Stimulated activated CD4-positive, alpha-beta T cell treated with anti-CD3 and anti-CD28 coated beads, Interleukin-2, amount 100 ng/mL, for 4 hours (primary cell): ENCODE results near the gene LHFPL6.
"Not testable (repeated sequence)": the region's sequence is repeated elsewhere in the genome, so short reads cannot be mapped to it uniquely, and the experiment has no call there.

Experiments
- DNase-seq: peaks from one replicate; pipeline ENCODE4 v3.0.0-alpha.2; 2020; ENCODE audit warnings: low read depth

LHFPL6 gene

DNA sequence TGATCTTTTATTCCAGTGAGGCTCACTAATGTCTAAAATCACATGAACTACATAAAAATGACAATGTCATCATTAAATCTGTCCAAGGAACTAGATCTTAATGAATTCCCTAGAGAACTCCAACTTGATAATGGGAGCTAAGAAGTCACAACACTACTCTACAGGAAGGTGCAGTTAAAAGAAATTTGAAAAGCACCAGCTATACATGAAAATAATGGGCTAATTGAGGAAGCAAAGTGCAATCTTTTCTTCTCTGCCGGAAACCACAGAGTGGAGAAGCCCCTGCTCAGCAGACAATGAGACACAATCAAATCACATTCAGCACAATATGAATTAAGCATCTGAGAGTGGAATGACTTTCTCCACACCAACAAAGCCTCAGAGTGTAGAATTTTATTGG, 261.7 kb downstream of the LHFPL6 start:
- DNase-seq = no peak

DNA sequence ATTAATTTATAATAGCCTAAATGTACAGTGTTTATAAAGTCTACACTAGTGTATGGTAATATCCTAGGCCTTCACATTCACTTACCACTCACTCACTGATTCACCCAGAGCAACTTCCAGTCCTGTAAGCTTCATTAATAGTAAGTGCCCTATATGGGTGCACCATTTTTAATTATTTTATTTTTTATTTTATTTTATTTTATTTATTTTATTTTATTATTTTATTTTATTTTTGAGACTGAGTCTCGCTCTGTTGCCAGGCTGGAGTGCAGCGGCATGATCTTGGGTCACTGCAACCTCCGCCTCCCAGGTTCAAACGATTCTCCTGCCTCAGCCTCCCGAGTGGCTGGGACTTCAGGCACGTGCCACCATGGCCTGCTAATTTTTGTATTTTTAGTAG, 264.9 kb downstream of the LHFPL6 start:
- DNase-seq = not testable (repeated sequence)

DNA sequence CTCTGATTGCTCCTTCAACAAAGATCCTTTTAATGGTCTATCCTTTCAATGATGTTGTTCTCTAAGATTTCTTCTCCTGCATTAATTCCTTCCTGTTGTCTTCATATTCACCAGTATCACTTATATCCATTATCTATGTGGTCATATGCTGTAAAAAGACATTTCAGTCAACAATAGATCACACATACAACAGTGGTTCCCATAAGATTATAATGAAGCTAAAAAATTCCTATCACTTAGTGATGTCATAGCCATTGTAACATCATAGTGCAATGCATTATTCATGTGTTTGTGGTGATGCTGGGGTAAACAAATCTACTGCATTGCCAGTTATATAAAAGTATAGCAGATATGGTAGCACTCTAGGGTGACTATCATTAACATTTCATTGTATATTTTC, 266.1 kb downstream of the LHFPL6 start:
- no peak for DNase-seq

DNA sequence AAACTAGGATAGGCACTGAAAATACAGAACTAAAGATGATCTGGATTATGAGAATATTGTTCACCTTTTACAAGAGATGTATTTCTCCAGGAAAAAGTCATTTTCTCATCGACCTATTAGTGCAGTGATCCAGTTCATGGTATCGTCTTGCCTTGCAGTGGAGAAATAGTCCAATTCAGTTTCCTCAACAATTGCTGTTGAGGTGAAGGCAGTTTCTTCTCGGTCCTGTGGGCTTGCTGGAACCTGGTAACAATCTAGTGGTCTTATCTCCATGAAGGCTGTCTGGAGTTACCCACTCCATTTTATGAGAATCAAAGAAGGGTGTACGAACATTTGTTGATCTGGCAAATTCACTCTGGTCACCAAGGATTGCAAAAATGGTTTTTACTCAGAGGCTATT, 266.8 kb downstream of the LHFPL6 start:
- DNase-seq = no peak

DNA sequence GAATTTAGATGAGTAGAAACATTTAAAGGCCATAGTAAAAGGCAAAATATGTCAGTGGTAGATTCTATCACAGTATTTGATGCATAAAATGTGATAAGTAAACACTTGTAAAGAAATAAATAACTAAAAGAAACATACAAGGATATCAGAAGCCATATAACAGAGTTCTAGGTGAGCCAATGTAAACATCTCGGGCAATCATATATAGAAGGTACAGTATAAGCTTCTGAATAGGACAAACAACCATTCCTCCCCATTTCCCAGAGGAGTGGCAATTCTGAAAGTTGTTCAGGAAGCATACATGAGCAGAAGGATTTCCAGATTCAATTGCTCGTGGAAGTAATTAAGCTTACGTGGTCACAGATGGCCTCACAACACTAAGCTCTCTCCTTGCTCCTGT, 267.3 kb downstream of the LHFPL6 start:
- DNase-seq = no peak

DNA sequence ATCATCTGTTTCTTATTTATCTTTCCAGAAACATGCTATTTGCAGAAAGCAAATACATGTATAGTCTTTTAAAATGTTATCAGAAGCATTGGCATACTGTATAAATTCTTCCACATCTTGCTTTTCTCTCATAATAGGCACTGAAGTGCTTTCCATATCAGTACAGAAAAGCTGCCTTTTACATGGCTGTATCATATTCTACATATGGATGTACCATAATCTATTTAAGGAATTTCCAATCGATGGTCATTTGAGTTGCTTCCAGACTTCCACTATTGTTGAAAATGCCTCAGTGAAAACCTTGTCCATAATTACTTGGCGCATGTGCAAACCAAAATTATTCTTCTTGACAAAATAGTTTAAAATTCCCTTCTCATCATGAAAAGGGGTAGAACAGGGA, 272.5 kb downstream of the LHFPL6 start:
- DNase-seq = no peak

DNA sequence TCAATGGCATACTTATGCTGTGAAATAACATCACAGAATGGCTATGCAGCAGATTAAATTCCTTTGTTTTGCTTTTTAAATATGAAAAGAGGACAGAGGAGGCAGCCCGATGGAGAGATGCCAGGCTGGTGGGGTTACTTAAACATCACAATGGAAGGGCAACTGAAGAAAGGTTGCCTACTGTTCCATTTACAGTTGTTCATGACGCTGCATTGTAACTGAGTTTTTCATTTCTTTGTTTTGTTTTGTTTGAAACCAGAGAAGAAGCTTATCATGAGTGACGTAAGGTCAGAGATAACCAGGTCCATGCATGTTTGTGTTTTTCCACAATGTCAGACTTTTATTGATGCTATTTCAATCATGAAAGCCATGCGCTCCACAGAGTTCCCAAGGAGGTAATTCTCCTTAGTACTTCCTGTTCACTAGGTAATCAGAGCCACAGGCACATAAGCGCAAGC, 273.8 kb downstream of the LHFPL6 start:
- no peak for DNase-seq

DNA sequence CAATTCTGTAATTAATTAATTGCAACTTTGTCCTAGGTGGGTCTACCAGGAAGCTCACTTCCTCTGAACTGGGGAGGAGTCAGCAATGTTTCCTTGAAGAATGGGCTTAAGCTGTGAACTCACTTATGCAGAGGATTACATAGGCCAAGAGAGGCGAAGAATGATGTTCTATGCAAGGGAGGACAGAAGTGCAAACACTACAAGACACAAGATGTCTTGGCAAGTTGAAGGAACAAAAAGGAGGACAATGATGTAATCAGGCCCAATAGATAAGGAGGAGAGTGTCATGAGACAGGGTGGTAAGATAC, 275.9 kb downstream of the LHFPL6 start:
- no peak for DNase-seq

DNA sequence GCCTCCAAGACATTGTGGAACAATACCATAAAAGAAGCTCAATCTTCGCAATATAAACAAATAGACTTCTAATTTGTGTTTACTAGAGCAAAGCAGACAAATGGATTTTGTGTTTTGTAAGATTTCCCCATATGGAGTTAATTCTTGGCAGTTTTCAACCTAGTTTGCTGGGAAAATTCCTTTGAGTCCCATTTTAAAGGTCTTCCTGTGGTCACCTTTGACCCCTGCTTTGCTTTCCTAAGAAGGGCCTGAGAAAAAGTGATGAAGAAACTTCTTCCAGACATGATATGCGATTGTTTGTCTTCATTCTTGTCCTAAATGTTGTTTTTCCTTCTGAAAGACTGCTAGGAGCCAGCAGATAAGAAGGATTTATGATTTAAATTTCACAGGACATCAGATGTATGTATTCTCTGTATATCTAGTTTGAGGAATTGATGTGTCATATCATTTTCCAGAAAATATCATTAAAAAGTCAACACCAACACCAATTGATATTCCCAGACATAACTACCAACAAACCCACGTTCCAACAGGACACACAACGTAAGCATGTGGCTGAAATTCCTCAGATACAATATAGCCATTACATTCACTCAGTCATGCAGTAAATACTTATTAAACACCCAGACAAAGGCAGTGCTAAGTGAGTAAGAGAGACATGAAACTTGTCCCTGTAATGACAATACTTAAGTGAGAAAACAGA, 276.4 kb downstream of the LHFPL6 start:
- no peak for DNase-seq

DNA sequence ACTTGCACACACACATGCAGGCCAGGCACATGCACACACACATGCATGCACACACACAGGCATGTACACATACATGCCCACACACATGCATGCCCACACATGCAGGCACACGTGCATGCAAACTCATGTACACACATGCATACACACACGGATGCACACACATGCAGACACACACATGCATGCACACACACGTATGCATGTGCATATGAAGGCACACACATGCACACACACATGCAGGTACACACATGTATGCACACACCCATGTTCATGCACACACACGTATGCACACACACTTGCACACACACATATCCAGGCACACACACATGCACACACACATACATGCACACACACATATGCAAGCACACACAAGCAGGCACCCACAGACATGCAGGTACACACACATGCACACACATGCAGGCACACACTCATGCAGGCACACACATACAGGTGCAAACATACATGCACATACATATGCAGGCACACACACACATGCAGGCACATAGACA, 278.1 kb downstream of the LHFPL6 start:
- no peak for DNase-seq

DNA sequence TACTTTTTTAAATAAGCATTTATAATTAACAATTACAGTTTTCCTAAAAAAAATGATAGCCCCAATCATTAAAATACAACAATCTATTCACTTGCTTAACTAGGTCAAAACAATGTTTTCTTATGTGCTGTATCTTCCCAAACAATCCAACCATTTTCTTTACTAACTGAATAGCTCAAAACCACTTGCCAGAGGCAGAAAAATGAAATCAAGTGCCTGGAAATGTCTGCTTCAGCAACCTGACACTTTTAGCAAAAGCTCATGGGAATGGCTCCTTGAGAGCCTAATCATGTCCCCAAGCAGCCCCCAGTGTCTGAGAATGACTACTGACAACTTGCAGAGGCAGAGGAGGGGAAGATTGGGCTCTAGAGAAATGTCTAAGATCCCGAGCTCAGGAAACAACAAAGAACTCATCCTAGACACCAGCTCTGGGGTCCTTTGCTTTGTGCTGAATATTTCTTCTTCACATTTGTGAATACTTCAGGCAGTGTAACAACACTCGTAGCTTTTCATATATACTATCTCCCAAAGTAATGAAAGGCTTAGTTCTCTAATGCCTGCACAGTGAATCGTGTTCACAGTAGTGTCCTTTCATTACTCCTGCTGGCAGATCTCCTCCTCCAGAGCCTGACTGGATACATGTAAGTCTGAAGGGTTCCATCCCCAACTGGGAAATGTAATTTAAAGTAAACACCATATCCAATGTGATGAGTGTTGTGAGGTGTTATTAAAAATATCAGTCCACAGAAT, 280.0 kb downstream of the LHFPL6 start:
- no peak for DNase-seq

DNA sequence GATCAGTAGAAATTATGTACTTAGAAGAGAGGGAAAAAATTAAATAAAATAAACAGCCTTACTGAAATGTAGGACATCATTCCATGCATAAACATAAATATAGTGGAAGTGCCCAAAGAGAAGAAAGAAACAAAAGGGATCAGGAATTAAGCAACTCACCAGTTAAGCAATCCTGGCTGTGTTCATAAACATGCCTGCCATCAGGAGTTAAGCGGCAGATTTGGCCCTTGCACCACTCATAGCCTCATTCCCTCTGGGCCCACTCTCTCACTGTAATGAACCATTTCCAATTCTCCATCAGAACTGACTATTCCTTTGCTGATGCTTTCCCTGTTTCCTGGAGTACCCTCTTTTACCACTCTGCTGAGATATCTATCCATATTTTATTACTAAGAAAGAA, 281.4 kb downstream of the LHFPL6 start:
- no peak for DNase-seq

DNA sequence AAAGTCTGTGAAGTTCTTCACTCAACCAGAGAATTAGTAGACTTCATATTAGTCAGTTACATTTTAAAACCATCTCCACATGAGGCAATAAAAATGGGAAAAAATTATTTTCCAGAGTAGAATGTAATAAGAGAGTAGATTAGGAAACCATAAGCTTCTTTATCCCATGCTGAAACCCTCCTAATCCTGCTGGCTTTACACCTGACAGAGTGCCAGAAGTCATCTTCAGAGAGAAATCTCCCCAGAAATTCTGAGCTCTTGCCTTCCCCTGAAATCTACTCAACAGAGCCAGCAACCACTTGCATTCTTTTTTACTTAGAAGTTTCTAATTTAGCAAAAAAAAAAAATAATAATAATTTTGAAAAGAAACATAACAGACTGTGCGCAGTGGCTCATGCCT, 284.8 kb downstream of the LHFPL6 start:
- DNase-seq = no peak

DNA sequence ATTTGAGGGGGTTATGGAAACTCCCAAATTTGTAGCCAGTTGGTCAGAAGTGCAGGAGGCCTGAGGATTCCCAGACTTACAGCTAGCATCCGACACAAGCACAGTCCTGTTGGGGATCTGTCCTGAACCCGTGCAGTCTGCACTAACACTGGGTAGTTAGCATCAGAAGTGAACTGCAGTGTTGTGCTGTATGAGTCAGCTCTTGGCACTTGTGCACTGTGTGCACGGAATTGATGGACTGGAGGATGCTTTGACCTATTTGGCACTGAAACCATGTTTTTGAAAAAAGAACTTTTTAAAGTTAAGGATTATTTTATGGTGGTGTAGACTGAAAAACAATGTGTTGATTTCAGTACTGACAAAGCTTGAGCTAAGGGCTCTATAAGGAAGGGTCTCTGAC, 285.7 kb downstream of the LHFPL6 start:
- no peak for DNase-seq

DNA sequence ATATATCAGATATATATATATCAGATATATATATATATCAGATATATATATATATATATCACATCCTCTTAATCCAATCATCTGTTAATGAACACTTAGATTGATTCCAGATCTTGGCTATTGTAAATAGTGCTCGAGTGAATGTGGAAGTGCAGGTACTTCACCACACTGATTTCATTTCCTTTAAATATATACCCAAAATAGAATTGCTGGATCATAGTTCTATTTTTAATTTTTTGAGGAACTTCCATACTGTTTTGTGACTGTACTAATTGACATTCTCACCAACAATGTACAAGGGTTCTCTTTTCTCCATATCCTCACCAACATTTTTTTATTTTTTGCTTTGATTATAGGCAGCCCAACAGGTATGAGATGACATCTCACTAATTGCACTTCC, 287.2 kb downstream of the LHFPL6 start:
- no peak for DNase-seq

DNA sequence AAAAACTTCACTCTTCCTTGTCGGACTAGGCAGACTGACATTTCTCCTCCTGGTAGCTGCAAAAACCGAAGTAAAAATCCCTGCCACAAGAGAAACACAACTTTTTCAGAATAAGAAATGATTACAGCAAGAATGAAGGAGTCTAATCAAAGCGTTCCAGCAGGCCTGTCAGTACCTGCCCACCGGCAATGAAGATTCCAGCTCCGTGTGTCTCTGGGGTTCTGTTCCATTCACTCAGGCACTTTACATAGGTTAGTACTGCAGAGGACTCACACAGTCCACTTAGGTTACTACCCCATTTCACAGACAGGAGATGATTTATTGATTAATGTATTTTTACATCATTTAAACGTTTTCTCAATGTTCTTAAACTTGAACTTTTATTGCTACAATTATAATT, 289.3 kb downstream of the LHFPL6 start:
- DNase-seq = no peak

DNA sequence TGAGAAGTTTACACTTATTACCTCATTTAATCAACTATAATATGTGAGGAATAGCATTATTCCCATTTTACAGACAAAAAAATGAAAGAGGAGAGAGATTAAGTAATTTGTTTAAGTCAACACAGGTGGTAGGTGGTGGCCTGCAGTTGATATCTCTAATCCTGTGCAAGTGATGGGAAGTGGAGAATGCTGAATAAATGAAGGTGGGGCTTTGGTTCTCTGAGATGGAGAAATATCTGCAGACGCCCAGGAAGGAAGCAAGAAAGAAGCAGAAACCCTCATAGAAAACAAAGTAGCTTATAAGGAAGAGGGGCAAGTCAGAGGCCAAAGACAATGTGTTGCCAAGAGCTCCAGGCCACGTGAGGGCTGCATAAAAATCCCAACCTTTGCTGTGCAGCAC, 290.4 kb downstream of the LHFPL6 start:
- DNase-seq = no peak

DNA sequence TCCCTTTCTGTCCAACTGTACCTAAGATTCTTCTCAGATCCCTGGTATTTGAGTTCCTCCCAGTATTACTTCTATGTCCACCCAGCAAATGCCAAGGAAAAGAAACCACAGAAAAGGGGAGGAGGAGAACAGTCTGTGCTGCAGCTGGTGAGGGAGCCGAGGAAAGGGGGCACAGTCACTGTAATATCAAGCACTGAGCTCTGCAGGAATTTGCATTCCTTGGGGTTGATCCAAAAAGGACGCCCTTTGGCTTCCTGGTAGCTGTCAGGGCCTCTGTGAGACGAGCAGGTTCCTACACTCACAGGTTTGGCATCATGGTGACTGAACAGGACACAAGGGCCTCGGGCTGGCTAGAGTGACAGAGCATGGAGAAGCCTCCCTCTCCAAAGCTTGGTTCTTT, 291.4 kb downstream of the LHFPL6 start:
- DNase-seq = no peak

DNA sequence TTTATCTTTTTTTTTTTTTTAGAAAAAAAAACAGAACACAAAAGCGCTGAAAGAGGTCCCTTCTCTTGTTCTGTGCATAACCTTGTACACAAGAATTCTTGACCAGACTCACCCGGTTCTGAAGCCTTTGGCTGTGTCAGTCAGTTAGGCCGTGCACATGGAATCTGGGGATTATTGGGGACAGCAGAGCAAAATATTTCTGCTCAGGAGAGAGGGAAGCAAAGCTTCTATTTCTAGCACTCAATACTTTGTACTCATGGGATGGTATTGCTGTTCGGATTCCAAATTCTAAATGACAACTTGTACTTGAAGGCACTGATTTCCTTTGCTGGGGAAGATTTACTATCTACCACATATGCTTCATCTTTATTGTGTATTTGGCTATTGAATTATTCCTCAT, 292.0 kb downstream of the LHFPL6 start:
- no peak for DNase-seq

DNA sequence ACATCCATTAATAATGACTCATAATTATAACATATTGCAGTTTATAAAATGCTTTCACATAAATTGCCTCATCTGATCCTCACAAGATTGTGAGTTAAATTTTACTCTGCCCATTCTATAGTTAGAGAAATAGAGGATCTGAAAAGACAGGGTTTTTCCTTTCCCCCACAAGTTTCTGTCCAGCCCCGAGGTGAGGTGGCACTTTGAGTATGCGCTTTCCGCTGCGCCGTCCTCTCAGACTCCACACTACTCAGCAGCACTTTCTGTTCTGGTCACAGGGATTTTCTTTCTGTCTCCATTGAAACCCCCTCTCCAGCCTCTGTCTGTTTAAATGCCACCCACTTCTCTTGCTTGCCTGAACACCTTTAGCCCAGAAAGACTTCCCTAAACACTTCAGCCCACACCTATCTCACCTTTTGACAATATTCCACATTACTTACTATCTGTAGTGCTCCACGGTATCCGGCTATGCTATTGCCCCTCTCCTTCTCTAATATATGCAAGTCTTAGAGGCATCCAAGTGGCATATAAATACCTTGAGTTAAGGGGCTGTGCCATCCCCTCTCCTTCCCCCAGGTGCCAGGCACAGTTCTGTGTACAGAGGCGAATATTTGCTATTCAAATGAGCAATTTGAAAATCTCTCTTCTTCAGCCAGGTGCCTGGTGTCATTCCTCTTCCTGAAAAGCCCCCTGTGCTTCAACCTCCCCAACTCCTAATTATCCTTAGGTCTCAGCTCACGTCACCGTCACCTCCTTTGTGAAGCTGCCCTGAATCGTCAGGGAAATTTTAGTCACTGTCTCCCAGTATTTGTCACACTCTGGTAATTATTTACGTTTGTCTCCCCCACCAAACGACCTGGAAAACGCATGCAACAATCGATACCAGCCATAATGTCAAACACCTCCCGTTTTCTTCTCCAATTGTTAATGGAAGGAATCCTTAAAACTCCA, 296.1 kb downstream of the LHFPL6 start:
- DNase-seq = no peak

DNA sequence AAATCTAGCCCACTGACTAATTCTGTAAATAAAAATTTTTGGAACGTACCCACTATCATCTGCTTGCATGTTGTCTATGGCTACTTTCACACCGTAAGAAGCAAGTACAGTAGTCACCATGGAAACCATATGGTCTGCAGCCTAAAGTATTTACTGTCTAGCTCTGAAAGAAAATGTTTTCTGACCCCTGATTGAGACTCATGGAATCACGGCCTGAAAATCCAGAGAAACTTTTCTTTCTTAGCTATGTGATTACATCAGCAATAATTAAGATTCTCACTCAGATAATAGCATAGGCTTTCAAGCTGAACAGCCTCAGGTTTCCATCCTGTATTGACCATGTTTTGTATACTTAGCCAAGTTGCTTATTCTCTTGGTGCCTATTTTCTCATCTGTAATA, 300.2 kb downstream of the LHFPL6 start:
- DNase-seq = no peak

DNA sequence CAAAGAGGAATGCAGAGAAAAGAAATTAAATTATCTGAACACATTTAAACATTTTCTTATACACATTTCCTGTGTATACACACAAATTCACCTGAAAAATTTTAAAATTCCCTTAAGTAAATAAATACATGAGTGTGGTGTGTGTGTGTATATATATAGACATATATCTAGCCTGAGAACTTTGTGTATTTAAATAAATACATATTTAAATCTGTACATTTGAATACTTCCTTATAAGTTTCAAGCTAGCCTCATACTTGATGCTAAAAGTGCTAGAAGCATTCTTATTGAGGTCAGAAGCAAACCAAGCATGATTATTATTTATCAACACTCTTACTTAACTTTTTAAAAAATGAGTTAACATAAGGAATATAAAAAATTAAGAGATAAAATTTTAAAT, 304.0 kb downstream of the LHFPL6 start:
- DNase-seq = no peak
